H9 (cell line): ENCODE measurements around the gene ZC3H12C. TPM values are rescaled to one million over a fixed set of nuclear protein-coding genes. Genes with fewer than 3 reads are reported as not detected.

Experiments
- DNase-seq: peaks from one replicate; pipeline ENCODE4 v3.0.0-alpha.2; 2017
- H2AFZ ChIP-seq: one replicate; pipeline ENCODE4 v1.6.1; 2013; ENCODE audit warnings: mild to moderate bottlenecking, low read length, control low read depth, moderate library complexity
- H2AK5ac ChIP-seq: 2 replicates; pipeline ENCODE4 v1.6.1; 2013; ENCODE audit warnings: low read length, control low read depth, mixed read lengths; ENCODE audit not compliant: insufficient read length
- H2BK120ac ChIP-seq: one replicate; pipeline ENCODE4 v1.6.1; 2013; ENCODE audit warnings: low read depth, mild to moderate bottlenecking, low read length, control low read depth, inconsistent platforms; ENCODE audit not compliant: poor library complexity, severe bottlenecking
- H2BK12ac ChIP-seq: 2 replicates; pipeline ENCODE4 v1.6.1; 2013; ENCODE audit warnings: low read length, control low read depth, mixed read lengths, low read depth; ENCODE audit not compliant: insufficient read length
- H2BK15ac ChIP-seq: 2 replicates; pipeline ENCODE4 v1.6.1; 2013; ENCODE audit warnings: low read depth, low read length, control low read depth
- H2BK20ac ChIP-seq: one replicate; pipeline ENCODE4 v1.6.1; 2013; ENCODE audit warnings: low read depth, mild to moderate bottlenecking, low read length, control low read depth, inconsistent platforms; ENCODE audit not compliant: poor library complexity, severe bottlenecking
- H2BK5ac ChIP-seq: 2 replicates; pipeline ENCODE4 v1.6.1; 2013; ENCODE audit warnings: low read length, control low read depth, mixed read lengths; ENCODE audit not compliant: insufficient read length
- H3K14ac ChIP-seq: 2 replicates; pipeline ENCODE4 v1.6.1; 2013; ENCODE audit warnings: low read length, control low read depth; ENCODE audit not compliant: insufficient read depth
- H3K18ac ChIP-seq: 2 replicates; pipeline ENCODE4 v1.6.1; 2013; ENCODE audit warnings: low read depth, mild to moderate bottlenecking, mixed read lengths, low read length, control low read depth; ENCODE audit not compliant: insufficient read length
- H3K23ac ChIP-seq: 2 replicates; pipeline ENCODE4 v1.6.1; 2013; ENCODE audit warnings: low read length, control low read depth, mixed read lengths, low read depth; ENCODE audit not compliant: insufficient read length
- H3K23me2 ChIP-seq: 2 replicates; pipeline ENCODE4 v1.6.1; 2013; ENCODE audit warnings: low read depth, mild to moderate bottlenecking, mixed read lengths, low read length, control low read depth; ENCODE audit not compliant: insufficient read length, poor library complexity, severe bottlenecking
- H3K27ac ChIP-seq: 2 replicates; pipeline ENCODE4 v1.5.1; 2013; ENCODE audit warnings: low read length, control low read depth, mixed read lengths, low read depth; ENCODE audit not compliant: insufficient read length
- H3K27me3 ChIP-seq: 2 replicates; pipeline ENCODE4 v1.6.1; 2013; ENCODE audit warnings: low read length, control low read depth, inconsistent platforms; ENCODE audit not compliant: insufficient read depth
- H3K4ac ChIP-seq: 2 replicates; pipeline ENCODE4 v1.6.1; 2013; ENCODE audit warnings: low read depth, mild to moderate bottlenecking, control low read depth, inconsistent platforms, low read length, moderate library complexity
- H3K4me1 ChIP-seq: 2 replicates; pipeline ENCODE4 v1.6.1; 2013; ENCODE audit warnings: low read length, control low read depth, inconsistent platforms; ENCODE audit not compliant: insufficient read depth
- H3K4me2 ChIP-seq: 2 replicates; pipeline ENCODE4 v1.6.1; 2013; ENCODE audit warnings: low read length, control low read depth, mixed read lengths; ENCODE audit not compliant: insufficient read length, insufficient read depth
- H3K56ac ChIP-seq: 2 replicates; pipeline ENCODE4 v1.6.1; 2013; ENCODE audit warnings: low read depth, mild to moderate bottlenecking, mixed read lengths, low read length, control low read depth; ENCODE audit not compliant: insufficient read length
- H3K79me1 ChIP-seq: 2 replicates; pipeline ENCODE4 v1.6.1; 2013; ENCODE audit warnings: low read depth, mild to moderate bottlenecking, moderate library complexity, low read length, control low read depth, inconsistent platforms; ENCODE audit not compliant: insufficient read depth, poor library complexity, severe bottlenecking
- H3K79me2 ChIP-seq: 2 replicates; pipeline ENCODE4 v1.6.1; 2013; ENCODE audit warnings: low read length, control low read depth, inconsistent platforms; ENCODE audit not compliant: insufficient read depth
- H3K9ac ChIP-seq: 2 replicates; pipeline ENCODE4 v1.6.1; 2013; ENCODE audit warnings: low read length, control low read depth, mixed read lengths; ENCODE audit not compliant: insufficient read length; ENCODE audit errors: extremely low read depth
- H3K9me3 ChIP-seq: one replicate; pipeline ENCODE4 v1.6.1; 2013; ENCODE audit warnings: low read depth, low read length, inconsistent platforms; ENCODE audit not compliant: control insufficient read depth
- H3T11ph ChIP-seq: one replicate; pipeline ENCODE4 v1.6.1; 2013; ENCODE audit warnings: mild to moderate bottlenecking, low read length, control low read depth, inconsistent platforms
- H4K20me1 ChIP-seq: one replicate; pipeline ENCODE4 v1.6.1; 2013; ENCODE audit not compliant: control insufficient read depth, insufficient read length, insufficient read depth
- H4K5ac ChIP-seq: 2 replicates; pipeline ENCODE4 v1.6.1; 2013; ENCODE audit warnings: low read depth, mild to moderate bottlenecking, mixed read lengths, low read length, control low read depth; ENCODE audit not compliant: insufficient read length
- H4K8ac ChIP-seq: replicated peaks from 2 replicates; pipeline ENCODE4 v1.6.1; 2013; ENCODE audit warnings: low read length, control low read depth, mixed read lengths, low read depth; ENCODE audit not compliant: insufficient read length
- H4K91ac ChIP-seq: 2 replicates; pipeline ENCODE4 v1.6.1; 2013; ENCODE audit warnings: low read depth, mild to moderate bottlenecking, moderate library complexity, mixed read lengths, low read length, control low read depth; ENCODE audit not compliant: insufficient read length
- H3K27ac Mint-ChIP-seq, 3 experiments: 2 replicates in 2 of 3; 3 replicates in 1 of 3; pipeline ENCODE4 v1.8.0; 2020 to 2021; ENCODE audit warnings: mixed read lengths in 3 of 3, mild to moderate bottlenecking in 1 of 3, moderate library complexity in 1 of 3
- H3K27me3 Mint-ChIP-seq: 2 replicates; pipeline ENCODE4 v1.8.0; 2021; ENCODE audit warnings: low read depth, mild to moderate bottlenecking, moderate library complexity, mixed read lengths
- H3K36me3 Mint-ChIP-seq, 3 experiments: 2 replicates in 2 of 3; 3 replicates in 1 of 3; pipeline ENCODE4 v1.8.0; 2020 to 2021; ENCODE audit warnings: low read depth in 3 of 3, mixed read lengths in 3 of 3; ENCODE audit not compliant: insufficient read depth in 1 of 3
- H3K4me1 Mint-ChIP-seq, 2 experiments: 2 replicates each; pipeline ENCODE4 v1.8.0; 2020; ENCODE audit warnings: mixed read lengths in 2 of 2
- H3K4me3 Mint-ChIP-seq, 2 experiments: 2 replicates in 1 of 2; 3 replicates in 1 of 2; pipeline ENCODE4 v1.8.0; 2020 to 2021; ENCODE audit warnings: mild to moderate bottlenecking in 2 of 2, mixed read lengths in 2 of 2, moderate library complexity in 1 of 2
- H3K9me3 Mint-ChIP-seq, 2 experiments: 2 replicates in 1 of 2; 3 replicates in 1 of 2; pipeline ENCODE4 v1.8.0; 2020; ENCODE audit warnings: mild to moderate bottlenecking in 2 of 2, mixed read lengths in 2 of 2, moderate library complexity in 1 of 2
- CTCF ChIP-seq: fragments of 200-600 bp; sonication (generic); conservative IDR thresholded peaks from 3 replicates; pipeline ENCODE4 v1.8.0; 2021; ENCODE audit warnings: antibody characterized with exemption, mild to moderate bottlenecking
- WGBS: extraction: QIAGEN DNeasy Blood & Tissue Kit; methylation state at CpG from one replicate; pipeline ENCODE4 v1.1.7; 2013; ENCODE audit warnings: missing lambda C conversion rate, low lambda C conversion rate, mixed read lengths; ENCODE audit not compliant: insufficient read length; ENCODE audit errors: extremely low coverage; 5-methylcytosine and 5-hydroxymethylcytosine counted together
- total RNA-seq: library from RNA; stranded (reverse); gene quantifications from 2 replicates; pipeline ENCODE4 v1.2.1, GENCODE V29; 2021

The ZC3H12C gene
- total RNA-seq, 1 experiment from 2014 or later = 4.8 TPM

- H3K4me1 Mint-ChIP-seq = peaks cover 37 to 38% of the 10 kb centered on the region in 2 experiments
- Histone ChIP-seq H3K14ac (no peak overlapping the region), H2BK15ac (no peak overlapping the region), H3K4me2 (no peak overlapping the region), H2AFZ (no peak overlapping the region), H3K23ac (no peak overlapping the region), H3K27me3 (no peaks in the 10 kb centered on the region; the same call in 1 of the 2 replicates), H4K5ac (no peak overlapping the region), H3K79me2 (no peaks in the 10 kb centered on the region), H3K9me3 (no peaks in the 10 kb centered on the region), H3K9ac (no peak overlapping the region), H3K4ac (no peak overlapping the region), H2BK20ac (no peak overlapping the region), H3T11ph (no peak overlapping the region), H4K91ac (no peak overlapping the region), H3K23me2 (no peaks in the 10 kb centered on the region), H3K18ac (no peak overlapping the region), H4K8ac (no peak overlapping the region), H3K27ac (no peak overlapping the region), H2BK5ac (no peak overlapping the region), H3K56ac (no peak overlapping the region), H3K79me1 (no peaks in the 10 kb centered on the region), H3K4me1 (peaks cover 10% of the 10 kb centered on the region; the same call in 1 of the 2 replicates), H2BK12ac (no peak overlapping the region), H2BK120ac (no peak overlapping the region), H2AK5ac (no peak overlapping the region), H4K20me1 (no peaks in the 10 kb centered on the region)
- WGBS = no CpG with 5 or more reads among the region's 4 CpGs
- H3K36me3 Mint-ChIP-seq = peaks cover 2 to 4% (median 3%) of the 10 kb centered on the region in 3 experiments; a peak in 3 of 7 replicates
- peaks cover 3 to 4% of the 10 kb centered on the region in 2 experiments; a peak in 3 of 5 replicates for H3K9me3 Mint-ChIP-seq
- no peak overlapping the region for H3K4me3 Mint-ChIP-seq
- H3K27ac Mint-ChIP-seq = no peak overlapping the region
- DNase-seq = no peak
- TF ChIP-seq CTCF = no peak
- no peaks in the 10 kb centered on the region for H3K27me3 Mint-ChIP-seq
Measured at GRCh38 chr11:110079726-110080125, 13.5 kb upstream of the ZC3H12C start.
